IMR-90 (cell line): Measurements from ENCODE around the gene HDAC5. TPM values are rescaled to one million over a fixed set of nuclear protein-coding genes. Genes with fewer than 3 reads are reported as not detected.
A peak's percentile ranks its signal among the peaks of the same experiment; 100 is the strongest.

Experiments used
- ATAC-seq: fragments of 200-7000 bp; cut with Tn5 transposase; 2 replicates; pipeline ENCODE4 v1.9.1; 2020; ENCODE audit warnings: low read depth, mild to moderate bottlenecking, moderate library complexity
- BruUV-seq: library from RNA; stranded (reverse); fragments of 400-500 nt; replicated peaks from 2 replicates; lab custom pipeline; 2021; lab: Mats Ljungman, UMichigan
- CTCF ChIA-PET: fragments of 300-600 bp; formaldehyde crosslinking; extraction: SDS; loops from one replicate; lab custom pipeline; 2021; ENCODE audit warnings: antibody characterized with exemption; lab: Yijun Ruan, JAX
- POLR2A ChIA-PET: fragments of 300-600 bp; sonication (Branson Sonifier 250); formaldehyde crosslinking; loops from one replicate; lab custom pipeline; 2022; ENCODE audit warnings: antibody characterized with exemption; ENCODE audit not compliant: unreplicated experiment; lab: Charles Lee
- DNase-seq: peaks from one replicate; pipeline ENCODE4 v3.0.0; 2013
- H2AFZ ChIP-seq: replicated peaks from 2 replicates; pipeline ENCODE3; 2013; ENCODE audit warnings: low read length, mild to moderate bottlenecking; ENCODE audit not compliant: poor library complexity
- H2AK5ac ChIP-seq: 2 replicates; pipeline ENCODE4 v1.6.1; 2013; ENCODE audit warnings: low read depth, low read length, inconsistent platforms
- H2AK9ac ChIP-seq: replicated peaks from 2 replicates; pipeline ENCODE3; 2013; ENCODE audit warnings: mild to moderate bottlenecking, low read depth, low read length, moderate library complexity; ENCODE audit not compliant: poor library complexity
- H2BK120ac ChIP-seq: 2 replicates; pipeline ENCODE4 v1.6.1; 2013; ENCODE audit warnings: low read depth, low read length, inconsistent platforms
- H2BK15ac ChIP-seq: 3 replicates; pipeline ENCODE4 v1.6.1; 2013; ENCODE audit warnings: low read depth, low read length, inconsistent platforms
- H2BK20ac ChIP-seq: 2 replicates; pipeline ENCODE4 v1.6.1; 2013; ENCODE audit warnings: low read depth, mild to moderate bottlenecking, inconsistent platforms, low read length, moderate library complexity
- H2BK5ac ChIP-seq: 2 replicates; pipeline ENCODE4 v1.6.1; 2013; ENCODE audit warnings: mild to moderate bottlenecking, low read depth, low read length, inconsistent platforms; ENCODE audit not compliant: poor library complexity, severe bottlenecking
- H3K14ac ChIP-seq: replicated peaks from 2 replicates; pipeline ENCODE4 v1.6.1; 2013; ENCODE audit warnings: low read depth, low read length, inconsistent platforms
- H3K18ac ChIP-seq: 2 replicates; pipeline ENCODE4 v1.6.1; 2013; ENCODE audit warnings: low read depth, low read length, control low read depth
- H3K23ac ChIP-seq: 2 replicates; pipeline ENCODE4 v1.6.1; 2013; ENCODE audit warnings: low read depth, low read length, inconsistent platforms
- H3K27ac ChIP-seq: 2 replicates; pipeline ENCODE4 v1.5.1; 2013; ENCODE audit warnings: mild to moderate bottlenecking, control low read depth, low read length; ENCODE audit not compliant: insufficient read depth
- H3K27me3 ChIP-seq: 2 replicates; pipeline ENCODE4 v1.6.1; 2013; ENCODE audit warnings: low read length; ENCODE audit not compliant: control insufficient read depth, insufficient read depth
- H3K36me3 ChIP-seq: 2 replicates; pipeline ENCODE4 v1.6.1; 2013; ENCODE audit warnings: low read length, mixed read lengths; ENCODE audit not compliant: control insufficient read depth, insufficient read depth
- H3K4ac ChIP-seq: 2 replicates; pipeline ENCODE4 v1.6.1; 2013; ENCODE audit warnings: low read depth, low read length, inconsistent platforms
- H3K4me1 ChIP-seq: 2 replicates; pipeline ENCODE4 v1.6.1; 2013; ENCODE audit warnings: low read length, mixed read lengths; ENCODE audit not compliant: control insufficient read depth, insufficient read depth
- H3K4me2 ChIP-seq: 2 replicates; pipeline ENCODE4 v1.6.1; 2013; ENCODE audit warnings: low read depth, mild to moderate bottlenecking, control low read depth, low read length, moderate library complexity
- H3K4me3 ChIP-seq: 2 replicates; pipeline ENCODE4 v1.5.1; 2013; ENCODE audit warnings: low read depth, mild to moderate bottlenecking, control low read depth, low read length, moderate library complexity; ENCODE audit not compliant: insufficient read depth
- H3K56ac ChIP-seq: 2 replicates; pipeline ENCODE4 v1.6.1; 2013; ENCODE audit warnings: low read length, inconsistent platforms; ENCODE audit not compliant: insufficient read depth; ENCODE audit errors: extremely low read depth
- H3K79me1 ChIP-seq, 2 experiments: 2 replicates each; pipeline ENCODE4 v1.6.1; 2013; ENCODE audit warnings: low read length in 2 of 2, inconsistent platforms in 1 of 2, low read depth in 1 of 2
- H3K9ac ChIP-seq: 2 replicates; pipeline ENCODE4 v1.6.1; 2013; ENCODE audit warnings: low read depth, low read length, control low read depth
- H3K9me1 ChIP-seq: 2 replicates; pipeline ENCODE4 v1.6.1; 2013; ENCODE audit warnings: low read length, inconsistent platforms; ENCODE audit not compliant: insufficient read depth
- H3K9me3 ChIP-seq: 2 replicates; pipeline ENCODE4 v1.6.1; 2013; ENCODE audit warnings: low read length; ENCODE audit not compliant: control insufficient read depth, insufficient read depth
- H4K20me1 ChIP-seq: 2 replicates; pipeline ENCODE4 v1.6.1; 2013; ENCODE audit warnings: low read length, inconsistent platforms; ENCODE audit not compliant: insufficient read depth
- H4K5ac ChIP-seq: 2 replicates; pipeline ENCODE4 v1.6.1; 2013; ENCODE audit warnings: mild to moderate bottlenecking, low read depth, low read length, control low read depth
- H4K8ac ChIP-seq, 2 experiments: 2 replicates each; pipeline ENCODE4 v1.6.1; 2013; ENCODE audit warnings: low read depth in 2 of 2, low read length in 2 of 2, control low read depth in 1 of 2, inconsistent platforms in 1 of 2
- H4K91ac ChIP-seq: 2 replicates; pipeline ENCODE4 v1.6.1; 2013; ENCODE audit warnings: low read depth, low read length, inconsistent platforms; ENCODE audit not compliant: insufficient read depth
- BHLHE40 ChIP-seq: fragments of 150-350 bp; IDR thresholded peaks from 2 replicates; pipeline ENCODE4 v1.6.1; 2016; ENCODE audit warnings: mild to moderate bottlenecking, low read depth, low read length
- ELK1 ChIP-seq: fragments of 150-350 bp; IDR thresholded peaks from 2 replicates; pipeline ENCODE4 v1.6.1; 2016; ENCODE audit warnings: low read depth, mild to moderate bottlenecking, low read length, moderate library complexity, borderline replicate concordance
- MAZ ChIP-seq: IDR thresholded peaks from 2 replicates; pipeline ENCODE4 v1.6.1; 2012; ENCODE audit warnings: low read depth, mild to moderate bottlenecking, low read length, improper control_type of control experiment, moderate library complexity, borderline replicate concordance
- MXI1 ChIP-seq: IDR thresholded peaks from 2 replicates; pipeline ENCODE4 v1.6.1; 2012; ENCODE audit warnings: low read depth, mild to moderate bottlenecking, low read length, moderate library complexity, borderline replicate concordance
- POLR2A ChIP-seq: IDR thresholded peaks from 2 replicates; pipeline ENCODE4 v1.6.1; 2012; ENCODE audit warnings: mild to moderate bottlenecking, low read depth, low read length
- RAD21 ChIP-seq: IDR thresholded peaks from 2 replicates; pipeline ENCODE4 v1.6.1; 2012; ENCODE audit warnings: low read length, improper control_type of control experiment
- RFX5 ChIP-seq: IDR thresholded peaks from 2 replicates; pipeline ENCODE4 v1.8.0; 2012; ENCODE audit warnings: low read depth, mild to moderate bottlenecking, low read length, moderate library complexity
- USF2 ChIP-seq: fragments of 150-350 bp; IDR thresholded peaks from 2 replicates; pipeline ENCODE4 v1.6.1; 2017; ENCODE audit warnings: mild to moderate bottlenecking, antibody characterized with exemption, low read length, low read depth
- WGBS, 2 experiments: methylation state at CpG; one replicate each; pipeline versions ENCODE4 v1.1.5 to v1.1.7; 2013; ENCODE audit warnings: missing lambda C conversion rate in 2 of 2; ENCODE audit not compliant: insufficient read length in 1 of 2; ENCODE audit errors: extremely low coverage in 2 of 2; 5-methylcytosine and 5-hydroxymethylcytosine counted together
- dilution Hi-C: fragments of 300-500 bp; cut with HindIII; formaldehyde crosslinking; loops from one replicate; pipeline ENCODE4 v1.14.3; 2018; ENCODE audit warnings: low sequenced_read_pairs; ENCODE audit not compliant: unreplicated experiment
- in situ Hi-C: fragments of 300-500 bp; cut with MboI; formaldehyde crosslinking; loops from 3 replicates; pipeline ENCODE4 v1.14.3; 2019; ENCODE audit warnings: low sequenced_read_pairs, inconsistent platforms, mixed read lengths
- intact Hi-C: fragments of 100-400 bp; cut with micrococcal nuclease; formaldehyde crosslinking; loops from 2 replicates; pipeline ENCODE4 v1.10.0; 2022
- polyA plus RNA-seq, 3 experiments: library from polyadenylated mRNA; depleted of rRNA; stranded (reverse); fragments of >200 nt; gene quantifications; 2 replicates each; pipeline ENCODE4 v1.2.3, GENCODE V29; 2012; ENCODE audit warnings: low replicate concordance in 1 of 3
- total RNA-seq: library from RNA; depleted of rRNA; stranded (reverse); fragments of >200 nt; gene quantifications from 2 replicates; pipeline ENCODE4 v1.2.3, GENCODE V29; 2012

Gene HDAC5
- total and polyA plus RNA-seq, 2 of the 4 experiments (the other 2 are of a cell fraction) = 47.0 to 61.3 TPM

GRCh38 chr17:44088254-44088653 lies 35.2 kb downstream of the HDAC5 start:
- H2AFZ ChIP-seq = peak overlapping the region; percentile 43
- no peak overlapping the region for H4K8ac ChIP-seq
- H3K9me1 ChIP-seq = peaks cover 7% of the 10 kb centered on the region; the same call in 1 of the 2 replicates
- ChIA-PET POLR2A (no interaction called here), CTCF (no interaction called here)
- H3K4me3 ChIP-seq = no peak overlapping the region
- H2BK15ac ChIP-seq = no peak overlapping the region
- dilution Hi-C loops = no loop called here
- H3K4ac ChIP-seq = no peak overlapping the region
- H2BK5ac ChIP-seq = no peak overlapping the region
- H2AK5ac ChIP-seq = peak overlapping the region; percentile 51; the same call in 1 of the 2 replicates
- no peaks in the 10 kb centered on the region for H3K27me3 ChIP-seq
- H3K18ac ChIP-seq = no peak overlapping the region
- H3K4me2 ChIP-seq = no peak overlapping the region
- H3K79me1 ChIP-seq = peaks cover 15 to 73% of the 10 kb centered on the region in 2 experiments; a peak in 3 of 4 replicates
- H2BK120ac ChIP-seq = no peak overlapping the region
- H4K20me1 ChIP-seq = peaks cover 7% of the 10 kb centered on the region; the same call in 1 of the 2 replicates
- no peak overlapping the region for H4K91ac ChIP-seq
- intact Hi-C loops = no loop called here
- peak overlapping the region; percentile 85 for H2AK9ac ChIP-seq
- in situ Hi-C loops = no loop called here
- H3K36me3 ChIP-seq = peaks cover 41% of the 10 kb centered on the region
- no peak overlapping the region for H3K14ac ChIP-seq
- no peak for DNase-seq
- H3K27ac ChIP-seq = no peak overlapping the region
- H3K4me1 ChIP-seq = peaks cover 15% of the 10 kb centered on the region
- H3K9me3 ChIP-seq = no peaks in the 10 kb centered on the region
- no peak for ATAC-seq
- H3K23ac ChIP-seq = no peak overlapping the region
- H2BK20ac ChIP-seq = no peak overlapping the region
- TF ChIP-seq MAZ (no peak), BHLHE40 (no peak), ELK1 (no peak), RAD21 (no peak), MXI1 (no peak), RFX5 (no peak), USF2 (no peak), POLR2A (no peak)
- H4K5ac ChIP-seq = no peak overlapping the region
- 100% methylated on average over 5 of the region's 16 CpGs; no CpG with 5 or more reads in 1 of the 2 experiments for WGBS, 2 experiments
- no TSS peak for BruUV-seq
- no peak overlapping the region for H3K56ac ChIP-seq
- no peak overlapping the region for H3K9ac ChIP-seq
